Esophagus squamous epithelium (tissue), 4 donors: ENCODE measurements around the gene LMNA.

Experiments
- POLR2A ChIP-seq, 4 donors: fragments of 450-650 bp; IDR thresholded peaks; one replicate each; pipeline ENCODE4 v1.6.1; 2017; ENCODE audit warnings: antibody characterized with exemption in 4 of 4, mild to moderate bottlenecking in 4 of 4, moderate library complexity in 3 of 4
- TF ChIP-seq, protein P1 (sequence below), 6 experiments: fragments of 450-650 bp in 4 of 6; fragments of 200-600 bp in 2 of 6; sonication (generic) in 2 of 6; IDR thresholded peaks; one replicate each; pipeline ENCODE4 v1.5.1; 2016 to 2019; ENCODE audit warnings: antibody characterized with exemption in 6 of 6, mild to moderate bottlenecking in 4 of 6, moderate library complexity in 4 of 6

DNA sequence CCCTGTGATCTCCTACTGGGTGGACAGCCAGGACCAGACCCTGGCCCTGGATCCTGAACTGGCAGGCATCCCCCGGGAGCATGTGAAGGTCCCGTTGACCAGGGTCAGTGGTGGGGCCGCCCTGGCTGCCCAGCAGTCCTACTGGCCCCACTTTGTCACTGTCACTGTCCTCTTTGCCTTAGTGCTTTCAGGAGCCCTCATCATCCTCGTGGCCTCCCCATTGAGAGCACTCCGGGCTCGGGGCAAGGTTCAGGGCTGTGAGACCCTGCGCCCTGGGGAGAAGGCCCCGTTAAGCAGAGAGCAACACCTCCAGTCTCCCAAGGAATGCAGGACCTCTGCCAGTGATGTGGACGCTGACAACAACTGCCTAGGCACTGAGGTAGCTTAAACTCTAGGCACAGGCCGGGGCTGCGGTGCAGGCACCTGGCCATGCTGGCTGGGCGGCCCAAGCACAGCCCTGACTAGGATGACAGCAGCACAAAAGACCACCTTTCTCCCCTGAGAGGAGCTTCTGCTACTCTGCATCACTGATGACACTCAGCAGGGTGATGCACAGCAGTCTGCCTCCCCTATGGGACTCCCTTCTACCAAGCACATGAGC lies 62.2 kb downstream of the LMNA start:
- TF ChIP-seq, protein P1, sequence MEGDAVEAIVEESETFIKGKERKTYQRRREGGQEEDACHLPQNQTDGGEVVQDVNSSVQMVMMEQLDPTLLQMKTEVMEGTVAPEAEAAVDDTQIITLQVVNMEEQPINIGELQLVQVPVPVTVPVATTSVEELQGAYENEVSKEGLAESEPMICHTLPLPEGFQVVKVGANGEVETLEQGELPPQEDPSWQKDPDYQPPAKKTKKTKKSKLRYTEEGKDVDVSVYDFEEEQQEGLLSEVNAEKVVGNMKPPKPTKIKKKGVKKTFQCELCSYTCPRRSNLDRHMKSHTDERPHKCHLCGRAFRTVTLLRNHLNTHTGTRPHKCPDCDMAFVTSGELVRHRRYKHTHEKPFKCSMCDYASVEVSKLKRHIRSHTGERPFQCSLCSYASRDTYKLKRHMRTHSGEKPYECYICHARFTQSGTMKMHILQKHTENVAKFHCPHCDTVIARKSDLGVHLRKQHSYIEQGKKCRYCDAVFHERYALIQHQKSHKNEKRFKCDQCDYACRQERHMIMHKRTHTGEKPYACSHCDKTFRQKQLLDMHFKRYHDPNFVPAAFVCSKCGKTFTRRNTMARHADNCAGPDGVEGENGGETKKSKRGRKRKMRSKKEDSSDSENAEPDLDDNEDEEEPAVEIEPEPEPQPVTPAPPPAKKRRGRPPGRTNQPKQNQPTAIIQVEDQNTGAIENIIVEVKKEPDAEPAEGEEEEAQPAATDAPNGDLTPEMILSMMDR (IDR thresholded peaks at IDR 0.05), result no peak
- TF ChIP-seq POLR2A (IDR thresholded peaks at IDR 0.05), result no peak
